GM21447 (cell line): ENCODE results near the gene CCSER2.
A peak's percentile ranks its signal among the peaks of the same experiment; 100 is the strongest.
"Not testable (repeated sequence)": the region's sequence is repeated elsewhere in the genome, so short reads cannot be mapped to it uniquely, and the experiment has no call there.

Source experiments
- ATAC-seq: cut with Tn5 transposase; IDR thresholded peaks from one replicate; pipeline ENCODE4 v1.9.1; 2021; ENCODE audit not compliant: unreplicated experiment

Gene CCSER2

GRCh38 chr10:84390364-84390763, 62.0 kb downstream of the CCSER2 start:
- no peak for ATAC-seq

- no peak for ATAC-seq
These were observed 62.9 kb downstream of the CCSER2 start for GRCh38 chr10:84391326-84391725.

- ATAC-seq, result no peak
These were observed 63.8 kb downstream of the CCSER2 start for GRCh38 chr10:84392181-84392580.

GRCh38 chr10:84395581-84395980, 67.2 kb downstream of the CCSER2 start:
- no peak for ATAC-seq

- ATAC-seq, result peak; percentile 84
These were observed 69.4 kb downstream of the CCSER2 start for GRCh38 chr10:84397735-84398144.

GRCh38 chr10:84398696-84399095, 70.3 kb downstream of the CCSER2 start:
- no peak for ATAC-seq

- ATAC-seq, result no peak
These were observed 73.6 kb downstream of the CCSER2 start for GRCh38 chr10:84401854-84402611.

- no peak for ATAC-seq
These were observed 76.4 kb downstream of the CCSER2 start for GRCh38 chr10:84404783-84405182.

GRCh38 chr10:84405662-84406061, 77.3 kb downstream of the CCSER2 start:
- no peak for ATAC-seq

GRCh38 chr10:84406561-84406960, 78.2 kb downstream of the CCSER2 start:
- ATAC-seq, result no peak

- no peak for ATAC-seq
These were observed 79.1 kb downstream of the CCSER2 start for GRCh38 chr10:84407388-84408049.

GRCh38 chr10:84412482-84412881, 84.1 kb downstream of the CCSER2 start:
- ATAC-seq, result no peak

GRCh38 chr10:84414110-84414509, 85.7 kb downstream of the CCSER2 start:
- ATAC-seq, result not testable (repeated sequence)

GRCh38 chr10:84415539-84416244, 87.3 kb downstream of the CCSER2 start:
- no peak for ATAC-seq

- ATAC-seq, result no peak
These were observed 87.8 kb downstream of the CCSER2 start for GRCh38 chr10:84416245-84416555.

- no peak for ATAC-seq
These were observed 95.3 kb downstream of the CCSER2 start for GRCh38 chr10:84423719-84424118.

- peak; percentile 62 for ATAC-seq
These were observed 96.4 kb downstream of the CCSER2 start for GRCh38 chr10:84424731-84425167.

- no peak for ATAC-seq
These were observed 99.7 kb downstream of the CCSER2 start for GRCh38 chr10:84427903-84428650.

GRCh38 chr10:84428711-84429110, 100.3 kb downstream of the CCSER2 start:
- ATAC-seq, result no peak

GRCh38 chr10:84429926-84430520, 101.6 kb downstream of the CCSER2 start:
- ATAC-seq, result peak; percentile 98

- ATAC-seq, result no peak
These were observed 104.5 kb downstream of the CCSER2 start for GRCh38 chr10:84432891-84433290.
